HG03025 (cell line): ENCODE measurements around the gene MUSTN1.

Source experiments
- ATAC-seq: cut with Tn5 transposase; IDR thresholded peaks from one replicate; pipeline ENCODE4 v1.9.1; 2021; ENCODE audit warnings: mild to moderate bottlenecking, moderate library complexity; ENCODE audit not compliant: unreplicated experiment, low FRiP score

Gene MUSTN1

DNA sequence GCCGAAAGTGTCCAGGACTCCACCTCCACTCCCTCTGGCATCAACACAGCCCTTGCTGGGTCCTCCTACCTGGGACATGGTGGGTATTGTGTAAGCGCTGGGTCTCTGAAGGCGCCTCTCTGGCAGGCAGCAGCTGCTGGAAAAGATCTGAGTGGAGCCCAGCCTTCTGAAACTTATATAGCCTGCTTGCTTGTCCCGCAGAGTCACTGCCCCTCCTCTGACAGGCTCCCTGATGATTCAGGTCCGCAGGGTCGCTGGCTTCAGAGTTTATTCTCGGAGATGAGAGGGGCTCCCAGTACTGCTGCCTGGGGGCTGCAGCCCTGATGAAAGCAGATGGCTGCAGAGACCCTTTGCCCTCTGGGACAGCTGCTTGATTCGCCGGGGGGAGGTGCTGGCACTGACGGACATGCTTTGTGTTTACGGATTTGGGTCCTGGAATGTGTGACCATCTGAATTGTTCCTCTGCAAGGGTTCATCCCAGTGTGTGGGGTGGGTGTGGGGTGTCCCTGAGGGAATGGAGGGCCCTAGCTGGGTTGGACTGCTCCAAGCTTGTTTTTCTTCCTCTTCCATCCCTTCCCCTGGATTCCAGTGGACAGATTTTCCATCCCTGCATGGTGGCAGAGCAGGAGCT lies at the start of gene MUSTN1:
Gene MUSTN1, minus strand, starts transcription at position 149 of the 631 bp plus-strand sequence. Its CDS starts 71 bp downstream, at position 78.
- ATAC-seq: no peak

DNA sequence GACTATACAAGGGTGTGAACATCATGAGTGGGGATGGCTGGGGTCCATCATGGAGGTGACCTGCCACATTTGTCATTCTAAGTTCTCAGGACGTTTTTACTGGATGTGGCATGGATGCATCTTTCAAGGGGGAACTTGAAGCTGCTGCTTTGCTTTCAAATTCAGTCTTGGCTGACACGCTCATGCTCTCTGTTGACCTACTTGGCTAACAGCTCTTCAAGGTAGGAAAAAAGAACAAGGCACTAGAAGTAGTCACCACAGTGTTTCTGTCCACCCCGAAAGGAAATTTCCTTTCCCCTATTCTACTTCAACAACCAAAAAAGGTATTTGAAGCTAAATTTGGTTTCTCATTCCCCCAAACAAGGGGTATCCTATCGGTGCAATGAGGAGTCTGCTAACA lies 47.6 kb upstream of the MUSTN1 start:
- ATAC-seq: no peak

DNA sequence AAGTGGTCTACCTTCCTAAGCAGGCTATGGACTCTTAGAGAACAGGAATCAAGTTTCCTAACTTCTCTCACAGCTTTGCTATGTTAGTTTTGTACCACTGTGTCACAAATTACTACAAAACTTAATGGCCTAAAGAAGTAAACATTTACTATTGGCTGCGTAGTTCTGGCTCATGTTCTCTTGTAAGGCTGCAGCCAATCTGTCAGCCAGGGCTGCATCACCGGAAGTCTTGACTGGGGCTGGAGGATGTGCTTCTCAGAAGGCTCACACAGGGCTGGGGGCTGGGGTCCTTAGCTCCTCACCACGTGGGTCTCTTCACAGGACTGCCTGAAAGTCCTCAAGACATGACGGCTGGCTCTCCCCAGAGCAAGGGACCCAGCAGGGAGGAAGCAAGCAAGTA lies 47.1 kb upstream of the MUSTN1 start:
- ATAC-seq: no peak

- ATAC-seq: no peak
Measured at GRCh38 chr3:52880474-52880873, 45.7 kb upstream of the MUSTN1 start.

DNA sequence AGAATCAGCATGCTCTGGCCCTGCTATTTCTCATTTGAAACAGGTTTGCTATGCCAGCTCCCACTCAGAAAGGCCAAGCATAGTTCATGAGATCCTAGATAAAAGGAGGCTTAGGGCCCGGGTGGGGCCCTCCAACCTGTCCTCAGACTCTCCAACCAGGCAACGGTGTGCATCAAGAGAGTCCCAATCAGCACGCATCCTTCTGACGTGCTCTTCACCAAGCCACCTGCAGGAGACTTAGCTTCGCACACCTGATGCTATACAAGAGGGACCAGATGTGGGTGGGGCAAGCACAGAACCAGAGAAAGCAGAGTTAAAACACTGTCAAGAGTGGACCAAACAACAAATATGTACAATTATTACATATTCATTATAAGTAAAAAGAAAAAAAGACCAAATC lies 45.2 kb upstream of the MUSTN1 start:
- ATAC-seq: no peak

DNA sequence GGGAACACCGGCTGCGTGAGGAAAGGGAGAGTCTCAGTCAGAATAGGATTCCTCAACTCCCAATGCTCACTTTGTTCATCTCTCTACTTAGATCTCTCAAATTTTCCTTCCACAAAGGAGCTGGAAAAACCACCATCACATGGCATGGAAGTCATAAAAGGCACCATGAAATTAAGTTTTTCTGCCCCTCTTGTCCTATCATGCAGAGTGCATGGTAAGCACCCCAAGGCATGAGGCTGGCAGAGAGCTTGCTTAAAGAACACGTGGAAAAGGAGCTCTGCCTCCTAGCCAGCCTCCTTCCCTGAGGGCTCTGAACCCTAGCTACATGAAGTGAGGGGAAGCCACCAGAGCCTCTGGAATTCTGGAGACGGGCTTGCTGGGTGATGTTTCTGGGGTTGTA lies 44.8 kb upstream of the MUSTN1 start:
- ATAC-seq: no peak

- no peak for ATAC-seq
Measured at GRCh38 chr3:52879090-52879489, 44.3 kb upstream of the MUSTN1 start.

- no peak for ATAC-seq
Measured at GRCh38 chr3:52877085-52877484, 42.3 kb upstream of the MUSTN1 start.

DNA sequence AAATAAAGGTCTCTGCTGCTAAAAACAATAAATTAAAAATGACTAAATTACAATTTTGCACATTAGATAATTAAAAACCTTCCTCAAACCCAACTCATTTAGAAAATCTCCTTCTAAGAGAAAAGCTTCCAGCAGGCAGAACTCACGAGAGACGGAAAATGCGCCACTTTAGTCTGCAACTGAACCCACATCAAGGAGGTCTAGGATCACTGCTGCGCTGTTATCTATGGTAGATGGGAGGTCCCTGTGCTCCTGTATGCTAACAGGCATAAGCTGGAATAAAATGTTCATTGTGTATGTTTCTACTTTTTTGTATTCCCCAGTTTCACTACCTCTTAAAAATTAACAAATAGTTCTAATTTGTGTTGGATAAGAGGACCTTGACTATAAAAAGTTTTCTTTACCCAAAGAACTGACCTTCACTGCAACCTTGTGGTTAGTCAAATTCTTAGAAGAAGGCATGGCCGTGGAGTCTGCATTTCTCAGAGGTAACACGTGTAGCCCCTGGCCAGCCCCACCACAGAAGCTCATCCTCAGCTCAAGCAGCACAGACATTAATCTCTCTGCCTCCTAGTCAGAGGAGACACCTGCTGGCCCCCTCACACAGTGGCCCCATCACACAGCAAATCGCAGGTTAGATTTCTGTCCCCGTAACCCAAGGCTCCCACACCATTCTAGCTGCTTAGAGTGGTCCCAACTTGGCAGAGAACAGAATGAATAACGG lies 40.2 kb upstream of the MUSTN1 start:
- ATAC-seq: no peak

DNA sequence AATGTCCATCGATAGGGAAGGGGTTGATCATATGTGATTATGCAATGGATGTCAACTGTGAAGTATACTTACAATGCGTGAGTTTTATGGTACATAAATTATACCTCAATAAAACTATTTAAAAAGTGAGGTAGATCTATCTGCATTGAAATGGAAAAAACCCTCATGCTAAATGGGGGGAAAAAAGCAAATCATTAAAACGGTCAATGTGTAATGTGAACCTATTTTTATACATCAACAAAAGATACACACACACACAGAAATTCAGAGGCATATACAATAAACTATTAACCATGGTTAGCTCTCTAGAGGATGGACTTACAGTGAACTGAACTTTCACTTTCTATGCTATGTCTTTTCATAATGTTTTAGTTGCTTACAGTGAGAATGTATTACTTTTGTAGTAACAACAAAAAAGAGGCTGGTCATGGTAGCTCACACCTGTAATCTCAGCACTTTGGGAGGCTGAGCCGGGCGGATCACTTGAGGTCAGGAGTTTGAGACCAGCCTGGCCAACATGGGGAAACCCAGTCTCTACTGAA lies 39.4 kb upstream of the MUSTN1 start:
- no peak for ATAC-seq

DNA sequence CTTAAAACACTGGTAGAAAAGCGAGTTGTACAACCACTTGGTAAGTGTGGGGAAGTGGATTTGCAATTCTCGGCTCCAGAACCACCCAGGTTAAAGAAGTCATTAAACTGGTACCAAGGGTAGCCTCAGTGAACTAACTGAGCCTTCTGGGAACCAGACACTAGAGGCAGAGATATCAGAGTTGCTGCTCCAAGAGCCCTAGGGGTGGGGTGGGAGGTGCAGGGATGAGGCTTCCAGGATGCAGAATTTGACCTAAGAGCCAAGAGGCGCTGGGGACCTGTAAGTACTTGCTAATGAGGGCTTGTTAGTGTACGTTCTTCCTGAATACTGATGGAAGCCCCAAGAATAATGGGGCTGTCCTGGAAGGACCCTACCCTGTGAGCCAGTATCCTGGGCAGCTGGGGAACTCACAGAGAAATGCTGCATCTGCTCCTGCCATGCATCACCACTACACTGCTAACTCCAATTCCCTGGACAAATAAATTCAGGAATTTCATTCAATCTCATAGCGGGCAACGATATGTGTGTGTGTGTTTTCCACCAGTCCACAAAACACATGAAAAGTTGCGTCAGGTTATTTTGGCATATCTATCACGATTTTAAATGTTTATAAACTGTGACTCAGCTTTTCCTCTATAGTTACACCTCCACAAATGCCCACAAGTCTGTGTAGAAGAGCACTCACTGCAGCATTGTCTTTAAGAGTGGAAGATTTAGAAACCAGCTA lies 38.8 kb upstream of the MUSTN1 start:
- ATAC-seq: no peak

- no peak for ATAC-seq
Measured at GRCh38 chr3:52872245-52872644, 37.4 kb upstream of the MUSTN1 start.

DNA sequence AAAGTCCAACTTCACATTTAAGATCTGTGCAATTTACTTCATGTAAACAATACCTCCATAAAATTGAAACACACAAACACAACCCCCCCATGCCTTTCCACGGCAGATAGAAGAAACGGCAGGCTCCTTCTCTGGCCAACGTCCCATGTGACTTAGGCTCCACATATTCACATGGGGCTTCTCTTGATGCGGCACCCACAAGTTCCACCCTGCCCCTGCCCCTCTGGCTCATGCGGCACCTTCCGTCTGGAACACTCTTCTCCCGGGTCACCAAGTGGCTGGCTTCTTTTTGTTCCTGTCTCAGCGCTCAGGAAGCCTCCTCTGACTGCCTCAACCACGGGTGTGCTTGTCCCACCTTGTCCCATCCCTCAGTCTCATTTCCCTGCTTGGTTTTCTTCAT lies 36.9 kb upstream of the MUSTN1 start:
- ATAC-seq: no peak

DNA sequence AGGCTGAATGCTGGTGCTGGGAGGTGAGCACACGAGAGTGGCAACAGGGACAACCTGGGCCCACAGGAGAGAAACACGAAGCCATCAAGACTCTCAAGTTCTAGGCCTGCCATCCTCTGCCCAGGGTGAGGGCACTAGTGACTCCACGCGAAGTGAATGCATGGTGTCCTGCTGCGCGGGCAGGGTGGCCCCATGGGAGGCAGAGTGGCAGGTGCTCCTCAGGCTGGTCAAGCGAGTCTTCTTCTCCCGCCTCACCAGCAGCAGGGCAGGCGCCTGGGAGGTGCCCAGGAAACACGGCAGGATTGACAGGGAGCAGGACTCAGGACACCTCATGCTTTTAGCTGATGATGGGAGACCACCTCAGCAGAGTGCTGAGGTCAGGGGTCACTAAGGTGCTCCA lies 35.7 kb upstream of the MUSTN1 start:
- ATAC-seq: no peak

GRCh38 chr3:52866427-52866826 lies 31.6 kb upstream of the MUSTN1 start:
- no peak for ATAC-seq

DNA sequence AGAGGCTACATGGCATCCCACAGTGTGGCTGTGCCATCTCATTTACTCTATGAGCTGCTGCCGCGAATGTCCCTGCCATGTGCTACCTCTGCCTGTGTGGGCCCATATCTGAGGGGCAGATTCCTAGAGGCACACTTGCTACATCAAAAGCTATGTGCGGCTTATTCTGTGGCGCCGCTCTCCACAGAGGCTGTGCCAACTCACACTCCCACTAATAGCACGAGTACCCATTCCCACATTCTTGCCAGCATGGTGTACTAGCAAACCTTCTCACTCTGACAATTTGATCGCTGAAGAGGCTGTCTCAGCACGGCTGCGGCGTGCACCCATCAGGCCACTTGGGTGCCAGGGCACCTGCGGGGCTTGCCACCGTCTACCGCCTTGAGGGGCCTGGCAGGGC lies 31.2 kb upstream of the MUSTN1 start:
- ATAC-seq: no peak

DNA sequence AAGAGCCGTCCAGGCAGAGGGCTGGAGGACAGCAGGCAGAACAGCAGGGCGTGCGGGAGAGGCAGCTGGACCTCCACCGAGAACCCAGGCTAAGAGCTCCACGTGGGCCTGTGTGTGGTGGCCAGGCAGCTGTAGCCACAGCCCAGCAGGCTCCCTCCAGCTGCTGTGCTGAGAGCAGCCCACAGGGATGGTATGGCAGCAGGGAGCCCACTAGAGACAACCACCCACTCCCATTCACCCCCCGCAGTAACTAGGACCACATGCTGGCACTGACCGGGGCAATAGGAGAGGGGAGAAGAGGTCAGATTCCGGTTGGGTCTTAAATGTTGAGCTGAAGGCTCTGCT lies 25.6 kb upstream of the MUSTN1 start:
- ATAC-seq: no peak

GRCh38 chr3:52859686-52860423 lies 25.0 kb upstream of the MUSTN1 start:
- no peak for ATAC-seq

DNA sequence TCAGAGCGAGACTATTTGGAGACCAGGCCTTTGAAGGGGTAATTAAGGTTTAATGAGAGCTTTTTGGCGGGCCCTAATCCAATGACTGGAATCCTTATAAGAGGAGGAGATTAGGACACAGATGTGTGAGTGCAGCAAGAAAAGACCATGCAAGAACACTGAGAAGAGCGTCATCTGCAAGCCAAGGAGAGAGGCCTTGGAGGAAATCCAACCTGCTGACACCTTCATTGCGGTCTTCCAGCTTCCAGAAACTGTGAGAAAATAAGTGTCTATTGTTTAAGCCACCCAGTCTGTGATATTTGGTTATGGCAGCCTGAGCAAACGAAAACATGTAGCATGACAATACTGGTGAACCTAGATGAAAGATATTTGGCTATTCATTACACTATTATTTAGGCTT lies 23.0 kb upstream of the MUSTN1 start:
- ATAC-seq: no peak

GRCh38 chr3:52857133-52857532 lies 22.3 kb upstream of the MUSTN1 start:
- no peak for ATAC-seq

GRCh38 chr3:52856666-52857065 lies 21.8 kb upstream of the MUSTN1 start:
- no peak for ATAC-seq
